Testis (tissue), 3 donors: ENCODE measurements around the gene UTP3. TPM values are rescaled to one million over a fixed set of nuclear protein-coding genes. Genes with fewer than 3 reads are reported as not detected.

Experiments
- DNase-seq: peaks from one replicate; pipeline ENCODE4 v3.0.0-alpha.2; 2019
- H3K27ac ChIP-seq, 2 donors: fragments of 200-600 bp; sonication (generic); one replicate each; pipeline ENCODE4 v1.5.1; 2019
- H3K27me3 ChIP-seq: fragments of 200-600 bp; sonication (generic); one replicate; pipeline ENCODE4 v1.5.1; 2019
- H3K36me3 ChIP-seq: fragments of 200-600 bp; sonication (generic); one replicate; pipeline ENCODE4 v1.5.1; 2017; ENCODE audit warnings: low read depth; ENCODE audit errors: missing control alignments
- H3K4me1 ChIP-seq: fragments of 200-600 bp; sonication (generic); one replicate; pipeline ENCODE4 v1.5.1; 2019
- H3K4me3 ChIP-seq, 2 donors: fragments of 200-600 bp; sonication (generic); one replicate each; pipeline ENCODE4 v1.5.1; 2017 to 2019
- H3K9me3 ChIP-seq: fragments of 200-600 bp; sonication (generic); one replicate; pipeline ENCODE4 v1.5.1; 2017
- CTCF ChIP-seq, 3 experiments: fragments of 450-650 bp in 2 of 3; fragments of 200-600 bp in 1 of 3; sonication (generic) in 1 of 3; IDR thresholded peaks; one replicate each; pipeline ENCODE4 v1.5.1; 2016 to 2019; ENCODE audit warnings: antibody characterized with exemption in 3 of 3, mild to moderate bottlenecking in 2 of 3, moderate library complexity in 1 of 3
- POLR2A ChIP-seq: fragments of 450-650 bp; IDR thresholded peaks from one replicate; pipeline ENCODE4 v1.6.1; 2017; ENCODE audit warnings: antibody characterized with exemption, mild to moderate bottlenecking, moderate library complexity
- WGBS, 2 donors: methylation state at CpG; one replicate each; pipeline ENCODE4 v1.1.5; 2018; 5-methylcytosine and 5-hydroxymethylcytosine counted together
- intact Hi-C: fragments of 100-400 bp; cut with DNase I; formaldehyde crosslinking; loops from one replicate; pipeline ENCODE4 v1.15.1; 2023; ENCODE audit warnings: low total_unique reads
- polyA plus RNA-seq: library from polyadenylated mRNA; stranded (reverse); fragments of 350-450 nt; fragmentation: Illumina TruSeq; extraction: RNeasy Lipid Tissue Mini Kit (QIAGEN cat#74804); gene quantifications from one replicate; pipeline ENCODE4 v1.2.3, GENCODE V29; 2014; ENCODE audit warnings: low read depth, low replicate concordance; ENCODE audit not compliant: insufficient read depth
- small RNA-seq, 2 donors: library from RNA; depleted of rRNA; stranded (forward); fragments of <200 nt; gene quantifications; one replicate each; pipeline ENCODE3, GENCODE V24; 2016
- total RNA-seq, 2 donors: library from RNA; depleted of rRNA; stranded (reverse); fragments of >200 nt; gene quantifications; one replicate each; pipeline ENCODE4 v1.2.3, GENCODE V29; 2016

The UTP3 gene
- total and polyA plus RNA-seq, 3 donors from 2014 or later, result 18.5 to 26.0 (median 25.4) TPM

DNA sequence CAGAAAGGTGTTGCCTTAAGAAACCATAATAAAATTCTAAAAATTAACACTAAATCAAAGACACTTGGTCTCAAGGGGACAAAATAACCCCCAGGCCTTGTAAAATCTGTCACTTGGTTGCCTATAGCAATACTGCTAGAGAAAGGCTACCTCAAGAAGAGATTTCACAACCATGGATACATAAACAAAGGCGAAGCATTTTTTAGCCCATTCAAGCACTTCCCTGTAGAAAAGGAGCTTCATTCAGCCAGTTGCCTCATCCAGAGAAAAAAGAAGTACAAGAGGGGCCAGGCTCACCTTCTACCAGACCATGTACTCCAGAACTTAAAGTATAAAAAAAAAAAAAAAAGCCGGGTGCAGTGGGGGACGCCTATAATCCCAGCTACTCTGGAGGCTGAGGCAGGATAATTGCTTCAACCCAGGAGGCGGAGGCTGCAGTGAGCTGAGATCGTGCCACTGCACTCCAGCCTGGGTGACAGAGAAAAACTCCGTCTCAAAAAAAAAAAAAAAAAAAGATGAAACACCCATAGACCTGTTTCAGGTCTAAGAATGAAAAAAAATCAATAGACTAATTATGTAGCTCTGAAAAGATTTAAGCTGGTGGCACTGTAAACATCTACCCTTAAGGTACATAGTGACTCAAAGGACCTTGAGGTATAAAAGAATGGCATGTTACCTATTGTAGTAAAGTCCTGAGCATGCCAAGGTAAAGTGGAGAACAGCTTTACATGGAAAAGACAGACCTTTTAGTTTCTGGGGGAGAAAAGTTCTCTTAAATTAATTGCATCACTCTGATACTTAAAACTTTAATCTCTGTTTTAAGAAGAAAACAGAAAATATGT lies 51.4 kb downstream of the UTP3 start:
- no peaks in the 10 kb centered on the region for H3K9me3 ChIP-seq
- no peaks in the 10 kb centered on the region for H3K27me3 ChIP-seq
- 73 to 91% methylated on average over 6 of the region's 6 CpGs for WGBS, 2 donors
- peaks cover 11% of the 10 kb centered on the region for H3K4me1 ChIP-seq
- no peaks in the 10 kb centered on the region for H3K36me3 ChIP-seq
- intact Hi-C loops, result no loop called here
- H3K27ac ChIP-seq, result peak overlapping the region in 1 of 2 donors; percentile 46
- DNase-seq, result no peak
- no peak overlapping the region for H3K4me3 ChIP-seq
- TF ChIP-seq POLR2A (no peak), CTCF (IDR thresholded peaks at IDR 0.05) (no peak)

Small RNA genes lying within 50 kb of the gene (small RNA-seq; reads per million reads assigned to genes)
- 0 reads per million in 2 donors for gene RNU6-520P
- 0 reads per million in 2 donors for gene RNU6-784P

Other genes with a start within 250 kb of the UTP3 start
- not detected for gene MUC7, start 216.3 kb upstream of the UTP3 start, total RNA-seq
- gene MUC7, start 216.3 kb upstream of the UTP3 start, polyA plus RNA-seq, result 0.80 TPM
- gene AMTN, start 170.0 kb upstream of the UTP3 start, total RNA-seq, result not detected
- gene AMTN, start 170.0 kb upstream of the UTP3 start, polyA plus RNA-seq, result not detected
- under 1 TPM in 1 of 2 donors, not detected in 1; 0.74 TPM for gene AMBN, start 96.3 kb upstream of the UTP3 start, total RNA-seq
- 0.21 TPM for gene AMBN, start 96.3 kb upstream of the UTP3 start, polyA plus RNA-seq
- 1 to 10 TPM in 1 of 2 donors, under 1 TPM in 1; 0.16 to 2.4 TPM for gene ENAM, start 59.8 kb upstream of the UTP3 start, total RNA-seq
- gene ENAM, start 59.8 kb upstream of the UTP3 start, polyA plus RNA-seq, result 0.38 TPM
- under 1 TPM in 1 of 2 donors, not detected in 1; 0.99 TPM for gene JCHAIN, start 22.0 kb upstream of the UTP3 start, total RNA-seq
- gene JCHAIN, start 22.0 kb upstream of the UTP3 start, polyA plus RNA-seq, result 34.0 TPM
- 100 to 1,000 TPM; 220 to 247 TPM for gene RUFY3, start 33.4 kb downstream of the UTP3 start, total RNA-seq
- gene RUFY3, start 33.4 kb downstream of the UTP3 start, polyA plus RNA-seq, result 84.7 TPM
- 10 to 100 TPM; 59.8 to 66.8 TPM for gene GRSF1, start 151.4 kb downstream of the UTP3 start, total RNA-seq
- 70.2 TPM for gene GRSF1, start 151.4 kb downstream of the UTP3 start, polyA plus RNA-seq
- 10 to 100 TPM; 15.0 to 16.4 TPM for gene MOB1B, start 213.8 kb downstream of the UTP3 start, total RNA-seq
- 8.9 TPM for gene MOB1B, start 213.8 kb downstream of the UTP3 start, polyA plus RNA-seq